Left lobe of liver (tissue), 2 donors: ENCODE measurements around the gene THUMPD2. TPM values are rescaled to one million over a fixed set of nuclear protein-coding genes. Genes with fewer than 3 reads are reported as not detected.
"Not testable (repeated sequence)": the region's sequence is repeated elsewhere in the genome, so short reads cannot be mapped to it uniquely, and the experiment has no call there.

Source experiments
- ATAC-seq: fragments of 200-7000 bp; cut with Tn5 transposase; one replicate; pipeline ENCODE4 v1.9.1; 2020; ENCODE audit warnings: mild to moderate bottlenecking, moderate library complexity
- DNase-seq: peaks from one replicate; pipeline ENCODE4 v3.0.0-alpha.2; 2020; ENCODE audit warnings: low spot score
- total RNA-seq: library from RNA; stranded (reverse); gene quantifications from one replicate; pipeline ENCODE4 v1.2.1, GENCODE V29; 2021
- donor health status: DM: no; HTN: no; CAD: no; lungs with moderate emphysema.
- donor health status: DM: no; HTN: yes; CAD: no.

THUMPD2 gene, protein sequence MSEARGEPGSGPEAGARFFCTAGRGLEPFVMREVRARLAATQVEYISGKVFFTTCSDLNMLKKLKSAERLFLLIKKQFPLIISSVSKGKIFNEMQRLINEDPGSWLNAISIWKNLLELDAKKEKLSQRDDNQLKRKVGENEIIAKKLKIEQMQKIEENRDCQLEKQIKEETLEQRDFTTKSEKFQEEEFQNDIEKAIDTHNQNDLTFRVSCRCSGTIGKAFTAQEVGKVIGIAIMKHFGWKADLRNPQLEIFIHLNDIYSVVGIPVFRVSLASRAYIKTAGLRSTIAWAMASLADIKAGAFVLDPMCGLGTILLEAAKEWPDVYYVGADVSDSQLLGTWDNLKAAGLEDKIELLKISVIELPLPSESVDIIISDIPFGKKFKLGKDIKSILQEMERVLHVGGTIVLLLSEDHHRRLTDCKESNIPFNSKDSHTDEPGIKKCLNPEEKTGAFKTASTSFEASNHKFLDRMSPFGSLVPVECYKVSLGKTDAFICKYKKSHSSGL
- total RNA-seq: 2.2 TPM

DNA sequence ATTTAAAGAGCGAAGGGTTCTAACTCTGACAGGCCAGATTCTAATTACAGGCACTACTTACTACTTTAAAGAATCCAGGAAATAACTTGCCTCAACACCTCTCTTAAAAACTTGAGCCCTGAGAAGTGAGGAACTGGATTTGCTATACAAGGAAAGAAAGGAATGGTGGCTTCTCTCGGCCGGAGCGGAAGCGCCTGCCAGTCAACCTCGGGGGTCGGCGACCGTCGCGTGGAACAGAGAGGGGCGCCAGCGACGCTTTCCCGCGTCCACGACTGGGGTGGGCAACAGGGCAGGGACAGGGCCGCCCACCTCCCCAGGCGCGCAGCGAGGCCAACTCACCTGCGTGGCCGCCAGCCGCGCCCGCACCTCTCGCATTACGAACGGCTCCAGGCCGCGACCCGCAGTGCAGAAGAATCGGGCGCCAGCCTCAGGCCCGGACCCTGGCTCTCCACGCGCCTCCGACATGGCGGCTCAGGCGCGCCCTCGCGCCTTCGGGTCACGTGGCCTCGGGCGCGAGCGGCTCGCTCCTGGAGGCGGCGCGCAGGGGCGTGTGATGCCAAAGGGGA lies at the start of gene THUMPD2:
TSS of gene THUMPD2 (minus strand) at position 484 of the 566 bp plus-strand sequence. CDS start at position 465, 19 bp downstream.
- ATAC-seq: peak; percentile 95
- DNase-seq: peak; percentile 77

DNA sequence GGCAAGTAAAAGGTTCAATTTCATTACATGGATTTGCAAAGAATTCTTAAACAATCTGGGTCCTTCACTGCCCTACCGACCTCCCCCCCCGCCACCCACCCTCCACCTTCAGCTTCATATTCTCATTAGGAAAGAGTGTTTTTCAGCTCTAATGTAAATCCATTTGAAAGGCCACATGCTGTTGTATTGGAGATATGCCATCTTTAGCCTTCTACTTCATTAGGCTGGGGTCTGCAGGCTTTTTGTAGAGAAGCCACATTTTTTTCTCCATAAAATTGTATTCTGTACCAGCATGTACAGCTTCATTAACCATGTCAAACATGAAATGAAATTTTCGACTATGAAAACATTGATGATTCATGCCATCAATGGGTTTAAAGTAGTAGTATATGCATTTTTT lies 42.8 kb upstream of the THUMPD2 start:
- ATAC-seq: no peak
- DNase-seq: no peak

- no peak for ATAC-seq
- DNase-seq: no peak
Measured at GRCh38 chr2:39816845-39817244, 37.8 kb upstream of the THUMPD2 start.

DNA sequence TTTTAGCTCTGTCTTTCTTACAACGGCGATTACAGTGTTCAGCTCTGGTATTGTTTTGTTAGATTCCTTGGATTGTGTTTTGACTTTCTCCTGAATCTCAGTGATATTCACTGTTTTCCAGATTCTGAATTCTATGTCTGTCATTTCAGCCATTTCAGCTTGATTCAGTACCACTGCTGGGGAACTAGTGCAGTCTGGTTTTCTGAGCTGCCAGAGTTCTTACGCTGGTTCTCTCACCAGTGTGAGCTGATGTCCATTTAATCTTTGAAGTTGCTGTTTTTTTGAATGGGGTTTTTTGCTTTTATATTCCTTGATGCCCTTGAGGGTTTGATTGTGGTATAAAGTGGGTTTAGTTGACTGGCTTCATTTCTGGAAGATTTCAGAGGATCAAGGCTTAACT lies 37.4 kb upstream of the THUMPD2 start:
- no peak for ATAC-seq
- no peak for DNase-seq

DNA sequence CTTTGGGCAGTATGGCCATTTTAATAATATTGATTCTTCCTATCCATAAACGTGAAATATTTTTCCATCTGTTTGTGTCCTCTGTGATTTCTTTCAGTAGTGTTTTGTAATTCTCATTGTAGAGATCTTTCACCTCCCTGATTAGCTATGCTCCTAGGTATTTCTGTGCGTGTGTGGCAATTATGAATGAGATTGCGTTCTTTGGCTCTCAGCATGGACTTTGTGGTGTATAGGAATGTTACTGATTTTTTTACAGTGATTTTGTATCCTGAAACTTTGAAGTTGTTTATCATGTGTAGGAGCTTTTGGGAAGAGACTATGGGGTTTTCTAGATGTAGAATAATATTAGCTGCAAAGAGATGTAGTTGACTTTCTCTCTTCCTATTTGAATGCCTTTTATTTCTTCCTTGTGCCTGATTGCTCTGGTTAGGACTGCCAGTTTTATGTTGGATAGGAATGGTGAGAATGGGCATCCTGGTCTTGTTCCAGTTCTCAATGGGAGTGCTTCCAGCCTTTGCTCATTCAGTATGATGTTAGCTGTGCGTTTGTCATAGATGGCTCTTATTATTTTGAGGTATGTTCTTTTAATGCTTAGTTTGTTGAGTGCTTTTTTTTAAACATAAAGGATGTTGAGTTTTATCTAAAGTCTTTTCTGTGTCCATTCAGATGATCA lies 27.0 kb upstream of the THUMPD2 start:
- ATAC-seq (no peak), DNase-seq (no peak)

GRCh38 chr2:39803839-39804238 lies 24.8 kb upstream of the THUMPD2 start:
- no peak for ATAC-seq
- no peak for DNase-seq

- DNase-seq: no peak
- no peak for ATAC-seq
Measured at GRCh38 chr2:39800752-39801151, 21.7 kb upstream of the THUMPD2 start.

DNA sequence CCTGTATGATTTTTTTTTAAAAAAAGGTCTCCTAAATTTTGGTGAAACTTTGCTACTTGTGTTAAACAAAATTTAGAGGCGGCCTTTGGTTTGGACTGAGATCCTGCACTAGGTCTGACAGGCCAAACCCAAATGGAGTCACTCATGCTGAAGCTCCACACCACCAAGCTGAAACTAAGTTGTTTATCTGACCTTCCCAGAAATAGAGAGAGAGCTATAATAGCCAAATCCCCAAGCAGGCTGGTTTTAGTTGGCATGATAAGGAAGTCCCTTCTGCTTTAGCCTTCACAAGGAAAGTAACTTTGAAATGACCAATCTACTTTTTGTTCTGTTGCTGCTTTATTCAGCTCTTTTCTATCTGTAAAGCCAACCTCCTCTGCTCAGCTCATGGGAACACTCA lies 17.1 kb upstream of the THUMPD2 start:
- no peak for ATAC-seq
- DNase-seq: no peak

- DNase-seq, ATAC-seq: not testable (repeated sequence)
Measured at GRCh38 chr2:39790216-39790818, 11.3 kb upstream of the THUMPD2 start.

DNA sequence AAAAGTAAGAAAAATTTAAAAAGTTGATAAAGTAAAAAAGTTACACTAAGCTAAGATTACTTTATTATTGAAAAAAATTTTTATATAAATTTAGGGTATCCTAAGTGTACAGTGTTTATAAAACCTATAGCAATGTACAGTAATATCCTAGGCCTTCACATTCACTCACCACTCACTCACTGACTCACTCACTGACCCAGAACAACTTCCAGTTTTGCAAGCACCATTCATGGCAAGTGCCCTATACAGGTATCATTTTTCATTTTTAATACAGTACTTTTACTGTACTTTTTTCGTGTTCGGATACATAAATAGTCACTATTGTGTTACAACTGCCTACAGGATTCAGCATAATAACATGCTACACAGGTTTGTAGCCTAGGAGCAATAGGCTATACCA lies 8.9 kb upstream of the THUMPD2 start:
- ATAC-seq (no peak), DNase-seq (no peak)

DNA sequence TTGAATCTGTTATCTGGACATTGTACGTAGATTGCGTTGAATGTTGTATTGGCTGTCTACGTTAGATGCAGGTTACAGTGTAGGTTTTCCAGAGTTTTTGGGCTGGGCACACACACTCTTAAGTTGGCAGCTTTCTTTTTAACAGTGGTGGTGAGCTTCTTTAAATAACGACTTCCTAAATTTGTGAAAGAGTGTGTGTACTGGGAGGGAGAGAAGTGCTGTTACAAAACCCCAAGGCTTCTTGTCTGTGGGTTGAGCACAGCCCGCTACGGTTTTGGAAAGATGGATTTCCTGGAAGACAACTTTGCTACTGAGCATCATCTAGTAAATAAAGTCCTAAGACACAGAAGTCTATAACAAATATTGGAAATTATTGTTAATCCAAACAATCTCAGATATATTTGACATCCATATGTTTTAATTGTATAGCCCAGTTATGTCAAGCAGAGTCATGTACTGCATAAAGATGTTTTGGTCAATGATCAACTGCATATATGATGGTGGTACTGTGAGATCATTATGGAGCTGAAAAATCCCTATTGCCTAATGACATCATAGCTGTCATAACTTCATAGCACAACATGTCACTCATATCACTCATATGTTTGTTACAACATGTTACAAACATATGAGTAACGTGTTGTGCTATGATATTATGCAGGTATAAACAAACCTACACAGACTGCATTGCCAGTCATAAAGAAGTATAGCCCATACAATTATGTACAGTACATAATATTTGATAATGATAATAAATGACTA lies 7.9 kb upstream of the THUMPD2 start:
- DNase-seq (no peak), ATAC-seq (no peak)

GRCh38 chr2:39782591-39782990 lies 3.5 kb upstream of the THUMPD2 start:
- ATAC-seq: no peak
- DNase-seq: no peak

DNA sequence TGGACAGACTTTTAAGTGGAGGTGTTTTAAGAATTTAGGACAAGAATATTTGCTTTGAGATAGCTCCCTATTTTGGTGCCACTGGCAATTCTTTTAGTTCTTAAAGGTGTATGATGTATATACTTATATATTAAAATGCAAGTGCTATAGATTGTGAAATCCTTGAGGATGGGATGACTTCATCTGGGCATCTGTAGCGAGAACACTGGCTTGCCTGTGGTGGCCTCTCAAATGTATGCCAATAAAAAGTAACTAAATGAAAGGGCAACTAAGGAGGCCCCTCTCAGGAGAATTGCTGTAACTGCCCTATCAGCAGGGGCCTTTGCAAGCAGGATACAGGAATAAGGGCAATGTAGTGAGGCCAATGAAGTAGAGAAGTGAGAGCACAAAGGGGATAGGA lies 2.6 kb upstream of the THUMPD2 start:
- no peak for DNase-seq
- no peak for ATAC-seq

DNA sequence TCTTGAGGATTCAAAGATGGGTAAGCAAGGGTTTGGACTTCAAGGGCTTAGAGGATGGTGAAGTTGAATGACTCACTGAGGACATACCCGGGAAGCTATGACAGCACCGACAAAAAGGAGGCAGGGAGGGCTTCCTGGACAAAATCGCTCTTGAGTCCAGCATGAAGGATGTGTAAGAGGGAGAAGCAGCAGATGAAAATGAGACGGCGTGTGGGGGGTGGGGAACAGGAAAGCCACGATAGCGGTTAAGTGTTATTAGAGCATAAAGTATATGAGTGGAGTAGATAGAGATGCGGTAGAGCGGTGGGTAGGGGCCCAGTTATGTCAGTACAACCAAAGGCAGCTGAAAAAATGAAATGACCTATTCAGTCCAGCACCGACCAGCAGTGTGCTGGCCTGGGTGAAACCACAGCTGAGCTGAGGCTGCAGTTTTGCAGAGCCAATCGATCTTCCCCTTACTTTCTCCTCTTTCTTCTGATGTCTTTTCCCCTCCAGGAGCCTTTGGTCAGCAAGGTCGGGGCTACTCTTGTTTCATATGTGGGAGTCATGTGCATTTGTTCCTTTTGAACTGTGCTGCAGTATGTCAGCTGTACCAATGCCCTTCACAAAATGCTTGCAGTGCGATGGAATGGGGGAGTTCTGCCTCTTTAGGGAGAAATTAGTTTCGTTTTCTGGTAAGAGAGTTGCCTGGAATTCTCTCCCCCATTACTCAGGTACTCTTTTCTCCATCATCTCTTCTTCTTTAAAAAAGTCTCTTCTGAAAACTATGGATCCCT lies 2.0 kb upstream of the THUMPD2 start:
- ATAC-seq (no peak), DNase-seq (no peak)

- DNase-seq (no peak), ATAC-seq (no peak)
Measured at GRCh38 chr2:39779927-39780326, 869 bp upstream of the THUMPD2 start.

DNA sequence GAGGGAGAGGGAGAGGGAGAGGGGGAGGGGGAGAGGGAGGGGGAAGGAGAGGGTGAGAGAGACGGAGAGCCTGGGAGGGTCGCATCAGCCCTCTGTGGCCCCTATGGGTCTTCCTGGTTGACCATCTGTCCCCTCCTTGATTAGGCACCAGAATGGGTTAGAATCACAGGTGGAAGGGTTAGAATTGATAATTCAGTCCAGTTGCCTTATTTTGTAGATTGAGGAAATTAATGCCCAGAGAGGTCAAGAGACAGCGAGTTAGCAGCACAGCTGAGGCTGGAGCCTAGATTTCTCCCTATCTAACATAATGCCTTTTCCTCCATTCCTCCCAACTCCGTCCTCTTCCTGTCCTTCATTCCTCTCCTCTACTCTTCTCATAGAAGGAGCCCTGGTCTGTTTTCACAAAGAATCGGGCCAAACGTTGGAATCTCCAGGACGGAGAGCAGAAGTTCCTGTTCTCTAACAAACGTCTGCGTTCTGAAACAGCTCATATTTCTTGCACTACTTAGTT lies 338 bp upstream of the THUMPD2 start:
- no peak for DNase-seq

GRCh38 chr2:39778233-39778632 lies 825 bp downstream of the THUMPD2 start:
- no peak for DNase-seq
- peak; percentile 2 for ATAC-seq

More for the DNA sequence above, 338 bp upstream of the THUMPD2 start:
- peak; percentile 5 for ATAC-seq

DNA sequence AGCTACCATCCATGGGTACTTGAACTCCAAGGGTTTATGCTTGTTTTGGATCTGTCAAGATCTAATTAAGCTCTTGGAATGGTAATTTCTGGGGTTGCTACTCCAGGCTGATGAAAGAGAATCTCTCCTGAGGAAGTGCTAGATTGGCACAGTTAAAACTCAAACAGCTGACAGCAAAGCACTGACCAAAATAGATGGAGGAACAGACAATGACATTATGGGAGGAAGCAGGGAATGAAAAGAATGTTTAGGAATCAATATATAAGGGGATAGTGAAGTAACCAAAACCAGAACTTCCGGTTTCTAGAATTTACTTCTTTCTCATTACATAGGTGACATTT lies 6.3 kb downstream of the THUMPD2 start:
- DNase-seq: no peak
- ATAC-seq: no peak

DNA sequence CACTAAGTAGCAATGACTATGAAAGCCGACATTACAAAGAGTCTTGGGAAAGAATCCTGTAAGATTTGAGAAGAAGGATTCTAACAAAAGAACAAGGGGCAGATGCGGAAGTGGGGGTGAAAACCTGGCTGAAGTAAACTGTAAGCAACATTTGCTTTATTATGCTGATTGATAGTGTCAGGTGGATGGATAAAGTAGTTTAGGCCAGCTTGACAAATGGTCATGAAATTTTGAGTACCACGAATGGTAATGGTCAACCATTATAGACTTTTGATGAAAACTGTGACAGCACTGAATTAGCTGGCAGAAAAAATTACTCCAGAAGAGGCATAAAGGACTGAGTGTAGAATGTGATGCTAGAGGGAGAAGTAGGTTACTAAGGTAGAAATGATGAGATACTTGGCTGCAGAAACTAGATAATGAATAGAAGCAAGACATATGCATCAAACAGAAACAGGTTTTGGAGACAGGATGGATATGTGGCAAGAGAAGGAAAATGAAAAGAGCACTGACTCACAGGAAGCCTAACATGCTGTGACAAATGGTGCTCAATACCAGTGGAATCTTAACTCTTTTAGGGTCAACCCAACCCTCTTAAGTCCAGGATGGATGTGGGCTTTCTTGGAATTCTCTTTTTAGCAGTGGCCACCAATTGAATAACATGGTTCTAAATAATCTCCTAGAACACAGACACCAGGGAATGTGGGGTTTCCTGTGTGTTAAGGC lies 6.8 kb downstream of the THUMPD2 start:
- ATAC-seq: no peak

More for the DNA sequence above, 6.8 kb downstream of the THUMPD2 start:
- no peak for DNase-seq
